NCI-H2227 (cell line): ENCODE data around the gene TJP2.
"Not testable (repeated sequence)": the region's sequence is repeated elsewhere in the genome, so short reads cannot be mapped to it uniquely, and the experiment has no call there.

ENCODE experiments used
- DNase-seq: peaks from one replicate; lab custom pipeline; 2025; ENCODE audit not compliant: unreplicated experiment; lab: John Stamatoyannopoulos, UW

TJP2 gene

GRCh38 chr9:69157751-69158466 is 16.2 kb upstream of the TJP2 start:
- no peak for DNase-seq

GRCh38 chr9:69158471-69158870 is 15.6 kb upstream of the TJP2 start:
- no peak for DNase-seq

DNA sequence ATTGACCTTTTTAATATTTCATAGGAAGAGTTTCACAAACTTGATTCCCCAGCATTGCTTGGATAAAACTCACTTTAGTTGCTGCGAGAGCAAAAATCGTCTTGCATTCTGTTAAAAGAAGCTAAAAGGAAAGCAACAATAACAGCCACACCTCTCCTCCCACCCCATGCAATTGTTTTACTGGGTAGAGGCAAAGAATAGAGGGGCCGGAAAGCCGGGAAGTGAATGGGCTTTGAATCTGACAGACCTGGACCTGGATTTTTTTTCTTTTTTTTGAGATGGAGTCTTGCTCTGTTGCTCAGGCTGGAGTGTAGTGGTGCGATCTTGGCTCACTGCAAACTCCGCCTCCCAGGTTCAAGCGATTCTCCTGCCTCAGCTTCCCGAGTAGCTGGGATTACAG is 9.5 kb upstream of the TJP2 start:
- not testable (repeated sequence) for DNase-seq

GRCh38 chr9:69165581-69165980 is 8.5 kb upstream of the TJP2 start:
- DNase-seq: no peak

DNA sequence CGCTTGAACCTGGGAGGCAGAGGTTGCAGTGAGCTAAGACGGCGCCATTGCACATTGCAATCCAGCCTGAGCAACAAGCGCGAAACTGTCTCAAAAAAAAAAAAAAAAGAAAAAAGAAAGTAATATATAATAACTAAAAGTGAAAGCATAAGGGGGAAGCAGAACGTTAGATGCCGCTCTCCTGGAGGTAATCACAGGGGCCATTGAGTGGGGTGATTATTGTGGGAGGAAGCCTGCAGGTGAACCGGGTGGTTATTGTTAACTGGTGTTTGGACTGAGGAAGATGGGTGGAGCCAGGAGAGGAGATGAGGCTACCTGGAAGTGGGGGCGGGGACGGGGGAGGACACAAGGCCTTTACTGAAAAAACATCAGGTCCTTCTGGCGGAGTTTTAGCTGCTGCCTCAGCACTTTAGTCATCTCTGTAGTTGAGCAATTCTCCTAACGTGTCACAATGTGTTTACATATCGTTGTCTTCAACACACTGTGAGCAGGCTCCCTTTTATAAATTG is 5.3 kb upstream of the TJP2 start:
- no peak for DNase-seq

GRCh38 chr9:69170231-69170630 is 3.8 kb upstream of the TJP2 start:
- no peak for DNase-seq

GRCh38 chr9:69171049-69171448 is 3.0 kb upstream of the TJP2 start:
- no peak for DNase-seq

DNA sequence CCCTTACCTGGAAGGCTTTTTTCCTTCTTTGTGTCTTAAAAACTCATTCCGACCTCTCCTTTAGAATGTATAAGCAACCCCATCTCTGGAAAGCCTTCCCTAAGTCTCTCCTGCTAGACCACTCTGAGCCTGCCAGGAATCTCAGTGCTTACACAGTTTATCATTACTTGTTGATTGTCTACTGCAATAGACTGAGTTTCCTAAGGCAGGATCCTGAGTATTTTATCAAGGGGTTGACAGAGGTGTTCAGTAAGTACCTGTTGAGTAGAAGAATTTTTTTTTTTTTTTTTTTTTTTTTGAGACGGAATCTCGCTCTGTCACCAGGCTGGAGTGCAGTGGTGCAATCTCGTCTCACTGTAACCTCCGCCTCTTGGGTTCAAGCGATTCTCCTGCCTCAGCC is 2.6 kb upstream of the TJP2 start:
- DNase-seq: no peak

GRCh38 chr9:69172895-69173294 is 1.2 kb upstream of the TJP2 start:
- DNase-seq: no peak

DNA sequence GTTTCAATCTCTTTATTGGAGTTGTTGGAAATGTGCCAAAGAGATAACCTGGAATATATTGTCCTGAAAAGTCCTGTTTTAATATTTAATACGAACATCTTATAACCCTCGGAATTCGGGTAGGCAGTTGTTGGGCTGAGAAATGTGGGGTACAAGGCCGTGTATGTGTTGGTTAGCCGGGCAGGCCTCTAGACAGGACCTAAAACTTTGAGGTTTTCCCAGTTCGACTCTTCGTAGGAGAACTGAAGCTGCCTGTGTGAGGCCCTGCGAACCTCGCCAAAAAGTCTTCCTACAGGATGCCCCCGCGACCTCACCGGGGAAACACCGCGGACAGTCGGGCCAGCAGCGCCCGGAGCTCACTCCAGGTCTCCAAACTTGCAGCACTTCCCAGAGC is 583 bp upstream of the TJP2 start:
- no peak for DNase-seq

GRCh38 chr9:69174616-69175463 is 763 bp downstream of the TJP2 start:
- DNase-seq: peak; percentile 2

DNA sequence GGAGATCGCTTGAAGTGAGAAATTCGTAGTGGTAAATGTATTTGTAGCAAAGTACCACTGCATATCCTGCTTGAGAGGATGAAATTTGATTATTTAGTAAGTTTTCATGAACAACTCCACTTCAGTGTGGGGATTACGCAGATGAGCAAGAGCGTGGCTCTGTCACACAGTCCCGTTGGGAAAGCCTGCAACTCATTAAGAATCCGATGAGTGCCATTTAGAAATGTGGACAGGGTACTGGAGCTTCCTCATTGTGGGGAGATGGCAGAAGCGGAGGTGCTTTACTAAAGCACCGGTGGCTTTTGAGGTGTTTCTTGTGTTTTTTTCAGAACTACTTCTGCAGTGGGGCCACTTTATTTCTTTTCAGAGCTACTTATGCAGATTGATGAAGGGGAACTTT is 1.4 kb downstream of the TJP2 start:
- DNase-seq: no peak

DNA sequence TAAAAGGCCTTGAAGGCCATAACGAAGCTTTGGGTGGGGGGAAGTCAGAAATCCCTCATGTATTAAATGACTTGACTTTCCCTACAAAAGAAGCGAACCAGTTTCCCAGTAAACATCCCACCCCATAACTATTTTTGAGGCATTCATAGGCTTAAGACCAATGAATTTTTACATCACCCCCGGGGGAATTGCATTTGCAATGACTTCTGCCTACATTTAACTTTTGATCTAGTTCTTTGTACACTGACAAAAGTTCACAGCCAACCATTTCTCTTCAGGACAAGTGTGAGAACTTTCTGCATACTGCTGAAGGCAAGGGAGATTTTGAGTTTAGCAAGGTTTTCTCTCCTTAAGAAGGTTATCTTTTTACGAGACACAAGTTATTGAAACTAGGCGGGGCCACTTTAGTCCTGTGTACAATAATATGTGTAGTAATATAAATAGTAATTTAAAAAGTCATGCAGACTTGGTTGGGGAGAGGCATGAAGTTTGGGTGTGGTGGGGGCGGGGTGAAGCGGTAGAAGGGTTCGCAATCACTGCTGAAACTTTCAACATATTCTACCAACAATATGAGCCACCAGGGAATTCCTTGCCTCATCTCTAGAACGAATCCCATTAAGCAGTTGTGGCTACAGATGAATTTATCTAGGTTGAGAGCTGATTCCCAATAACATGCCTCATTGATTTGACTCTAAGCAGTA is 2.5 kb downstream of the TJP2 start:
- no peak for DNase-seq

DNA sequence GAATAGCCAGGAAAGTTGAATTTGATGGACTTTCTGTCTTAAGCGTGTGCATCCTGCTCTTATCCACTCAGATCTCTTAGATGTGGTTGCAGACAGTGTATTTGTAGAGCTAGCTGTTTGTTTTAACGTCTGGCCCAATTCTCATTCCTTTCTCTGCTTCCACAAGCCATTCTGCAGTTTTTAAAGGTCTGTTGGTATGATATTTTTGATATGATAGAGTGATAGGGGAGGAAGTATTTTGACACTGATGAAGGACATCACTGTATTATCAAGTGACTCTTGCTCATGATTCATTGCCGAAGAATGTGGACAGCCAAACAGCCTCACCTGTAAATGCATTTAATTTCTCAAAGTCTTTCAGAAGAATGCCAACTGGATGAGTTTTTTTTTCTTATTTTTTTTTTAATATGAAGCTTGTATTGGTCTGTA is 4.5 kb downstream of the TJP2 start:
- no peak for DNase-seq

DNA sequence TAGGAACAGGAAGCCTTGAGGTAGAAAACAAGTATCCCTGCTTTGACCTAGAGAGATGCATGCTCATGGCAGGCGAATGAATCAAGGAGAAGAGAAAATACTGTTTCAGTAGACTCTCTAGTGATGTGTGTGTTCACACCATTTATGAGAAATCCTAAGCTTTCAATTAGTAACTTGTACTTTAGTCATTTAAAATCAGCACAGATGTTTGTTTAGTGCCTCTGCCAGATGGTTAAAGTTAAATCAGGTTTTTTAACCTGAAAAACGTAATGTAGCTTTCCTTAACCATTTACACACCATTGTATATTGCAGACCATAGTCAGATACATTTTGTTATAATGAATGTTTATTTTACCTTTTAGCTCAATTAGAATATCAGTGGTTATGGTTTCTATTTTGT is 5.0 kb downstream of the TJP2 start:
- no peak for DNase-seq

DNA sequence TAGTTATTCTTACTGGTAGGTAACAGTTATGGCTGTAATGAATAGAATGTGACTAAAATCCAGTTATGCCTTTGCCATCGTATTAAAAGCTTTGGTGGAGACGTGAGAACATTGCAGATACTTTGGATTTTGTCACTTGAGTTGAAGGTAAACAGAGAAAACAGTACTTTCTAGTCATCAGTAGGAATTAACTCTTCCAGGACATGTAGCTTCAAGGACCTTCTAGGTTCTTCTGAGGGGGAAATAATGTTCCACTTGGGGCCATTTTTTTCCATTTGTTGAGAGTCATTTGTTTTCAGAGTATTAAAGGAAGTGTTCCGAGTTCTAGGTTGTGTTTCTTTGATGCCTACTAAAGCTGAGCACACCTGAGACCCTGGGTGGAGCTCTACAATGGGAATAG is 6.1 kb downstream of the TJP2 start:
- DNase-seq: no peak

DNA sequence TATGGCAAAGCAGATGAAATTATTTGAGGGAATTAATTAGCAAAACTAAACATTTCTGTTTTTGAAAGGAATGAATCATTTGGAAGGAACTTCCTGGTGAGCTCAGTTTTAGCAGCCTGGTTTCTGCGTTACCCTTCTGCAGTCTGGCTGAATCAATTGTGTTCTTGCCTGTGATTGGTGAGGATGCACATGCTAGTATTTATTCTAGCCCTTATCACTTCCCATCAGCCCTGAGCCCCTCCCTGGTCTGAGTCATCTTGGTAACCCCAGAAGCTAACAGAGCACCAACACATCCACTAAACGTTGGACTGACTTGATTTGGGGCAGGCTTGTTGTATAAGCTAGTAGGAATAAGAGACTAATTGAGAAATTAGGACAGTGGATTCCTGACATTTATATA is 6.6 kb downstream of the TJP2 start:
- no peak for DNase-seq

- no peak for DNase-seq
Observed at GRCh38 chr9:69181908-69182353, 7.9 kb downstream of the TJP2 start.

DNA sequence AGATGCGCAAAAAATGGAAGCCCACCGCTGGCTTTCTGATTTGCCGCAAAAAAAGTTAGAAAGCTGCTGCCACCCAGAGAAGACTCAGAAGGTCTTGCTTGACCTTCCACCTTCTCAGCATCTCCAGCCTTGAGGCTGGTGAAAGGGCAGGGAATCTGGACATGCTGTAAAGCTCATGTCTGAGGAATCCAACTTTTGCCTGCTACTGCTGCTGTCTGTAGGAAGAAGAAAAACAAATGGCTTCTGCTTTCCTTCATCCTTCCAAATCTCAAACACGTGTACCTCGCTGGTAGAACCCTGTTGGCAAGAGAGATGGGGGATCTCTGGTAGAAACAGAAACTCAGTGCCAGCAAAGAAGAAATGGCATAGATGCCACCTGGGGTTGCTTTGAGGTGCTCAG is 10.2 kb downstream of the TJP2 start:
- DNase-seq: no peak

GRCh38 chr9:69186841-69187611 is 12.9 kb downstream of the TJP2 start:
- no peak for DNase-seq

DNA sequence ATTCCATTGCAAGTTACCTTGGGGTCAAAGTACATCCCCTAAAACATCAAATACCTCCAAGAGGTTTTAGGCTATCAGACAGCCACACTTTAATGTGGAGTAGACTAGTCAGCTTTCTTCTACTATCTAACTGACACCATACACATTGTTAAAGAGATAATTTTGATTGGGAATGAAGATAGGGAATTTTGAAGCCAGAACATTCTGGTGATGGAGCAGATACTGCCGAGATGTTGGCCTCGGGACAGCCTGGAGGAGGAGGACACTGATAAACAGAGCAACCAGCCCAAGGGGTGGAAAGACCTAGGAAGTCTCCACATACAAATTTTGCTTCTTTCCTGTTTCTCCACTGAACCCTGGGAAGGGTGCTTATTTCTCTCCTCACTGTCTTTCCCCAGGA is 14.9 kb downstream of the TJP2 start:
- DNase-seq: no peak
